ENCODE measurements around the gene NEUROG3. TPM values are rescaled to one million over a fixed set of nuclear protein-coding genes. Genes with fewer than 3 reads are reported as not detected.

The NEUROG3 gene
- total and polyA plus RNA-seq, 2 experiments from 2014 or later: 0.87 TPM; not detected in 1

DNA sequence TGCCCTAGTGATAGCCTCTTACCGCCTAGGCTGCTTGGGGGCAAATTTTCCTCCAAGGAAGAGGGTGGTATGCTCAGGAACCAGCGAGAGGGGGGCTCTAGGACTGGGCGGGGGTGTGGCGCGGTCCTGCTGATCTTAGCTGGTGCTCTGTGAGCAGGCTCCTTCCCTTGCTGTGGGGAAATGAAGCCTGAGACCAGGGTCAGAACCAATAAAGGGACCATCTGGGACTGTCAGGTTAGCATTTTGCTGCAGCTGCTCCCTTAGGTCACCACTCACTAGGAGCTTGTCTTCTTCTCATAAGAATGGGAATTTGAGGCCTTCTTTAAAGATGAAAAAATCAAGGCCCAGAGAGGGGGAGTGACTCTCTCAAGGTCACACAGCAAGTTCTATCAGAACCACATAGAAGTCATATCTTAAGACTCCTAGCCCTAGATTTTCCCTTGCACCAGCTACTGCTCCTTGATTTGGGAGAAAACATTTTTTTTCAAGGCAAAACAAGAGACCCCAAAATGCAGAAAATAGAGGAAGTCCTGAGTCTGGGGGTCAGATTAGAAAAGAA lies 2.0 kb upstream of the NEUROG3 start:
- TF ChIP-seq EZH2 (IDR thresholded peaks at IDR 0.05; ENCODE audit: borderline replicate concordance) (no peak), EZH2phosphoT487 (IDR thresholded peaks at IDR 0.05; ENCODE audit: low read depth, severe bottlenecking, unreplicated experiment) (no peak)
- TF ChIP-seq, protein P1, sequence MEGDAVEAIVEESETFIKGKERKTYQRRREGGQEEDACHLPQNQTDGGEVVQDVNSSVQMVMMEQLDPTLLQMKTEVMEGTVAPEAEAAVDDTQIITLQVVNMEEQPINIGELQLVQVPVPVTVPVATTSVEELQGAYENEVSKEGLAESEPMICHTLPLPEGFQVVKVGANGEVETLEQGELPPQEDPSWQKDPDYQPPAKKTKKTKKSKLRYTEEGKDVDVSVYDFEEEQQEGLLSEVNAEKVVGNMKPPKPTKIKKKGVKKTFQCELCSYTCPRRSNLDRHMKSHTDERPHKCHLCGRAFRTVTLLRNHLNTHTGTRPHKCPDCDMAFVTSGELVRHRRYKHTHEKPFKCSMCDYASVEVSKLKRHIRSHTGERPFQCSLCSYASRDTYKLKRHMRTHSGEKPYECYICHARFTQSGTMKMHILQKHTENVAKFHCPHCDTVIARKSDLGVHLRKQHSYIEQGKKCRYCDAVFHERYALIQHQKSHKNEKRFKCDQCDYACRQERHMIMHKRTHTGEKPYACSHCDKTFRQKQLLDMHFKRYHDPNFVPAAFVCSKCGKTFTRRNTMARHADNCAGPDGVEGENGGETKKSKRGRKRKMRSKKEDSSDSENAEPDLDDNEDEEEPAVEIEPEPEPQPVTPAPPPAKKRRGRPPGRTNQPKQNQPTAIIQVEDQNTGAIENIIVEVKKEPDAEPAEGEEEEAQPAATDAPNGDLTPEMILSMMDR (IDR thresholded peaks at IDR 0.05; ENCODE audit: poor library complexity): no peak
- H3K4me1 ChIP-seq (ENCODE audit: insufficient read depth): no peaks in the 10 kb centered on the region
- no peak overlapping the region for H3K27ac ChIP-seq
- H3K79me2 ChIP-seq: no peaks in the 10 kb centered on the region
- no peak overlapping the region for H2AFZ ChIP-seq
- H3K4me2 ChIP-seq: peak overlapping the region; percentile 20
- no peaks in the 10 kb centered on the region for H3K9me2 ChIP-seq (replicated peaks; ENCODE audit: insufficient read depth)
- no peak overlapping the region for H3K4me3 ChIP-seq
- H4K20me1 ChIP-seq (ENCODE audit: insufficient read depth, poor library complexity, severe bottlenecking): no peaks in the 10 kb centered on the region
- peaks cover 95% of the 10 kb centered on the region for H3K27me3 ChIP-seq
- no peaks in the 10 kb centered on the region for H3K36me3 ChIP-seq (replicated peaks; ENCODE audit: insufficient read depth, low read depth)
- no peak for DNase-seq (ENCODE audit: low spot score)
- H3K9me3 ChIP-seq (ENCODE audit: low read depth): no peaks in the 10 kb centered on the region
- 12% methylated on average over 5 of the region's 5 CpGs for WGBS (ENCODE audit: low lambda C conversion rate, missing lambda C conversion rate)

DNA sequence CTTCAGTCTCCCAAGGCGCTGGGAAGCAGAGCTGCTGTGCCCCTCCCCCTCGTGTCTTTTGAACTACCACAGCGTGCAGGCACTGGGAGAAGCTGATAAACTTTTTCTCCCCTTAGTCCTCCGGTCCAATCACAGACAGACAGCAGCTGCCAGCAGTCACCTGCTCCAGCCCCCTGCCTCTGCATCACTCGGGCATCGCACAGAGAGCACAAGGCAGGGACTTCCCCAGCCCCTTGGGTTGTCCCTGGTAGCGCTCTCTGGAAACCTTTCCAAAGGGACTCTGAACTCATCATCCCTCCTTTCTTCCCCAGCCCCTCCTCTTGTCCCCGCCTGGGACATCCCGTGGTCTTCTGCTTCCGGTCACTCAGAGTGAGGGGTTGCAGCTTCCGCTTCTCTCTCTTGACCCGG lies 1.4 kb upstream of the NEUROG3 start:
- no peaks in the 10 kb centered on the region for H4K20me1 ChIP-seq (ENCODE audit: insufficient read depth, poor library complexity, severe bottlenecking)
- WGBS (ENCODE audit: low lambda C conversion rate, missing lambda C conversion rate): 2% methylated on average over 10 of the region's 12 CpGs
- no peak overlapping the region for H3K27ac ChIP-seq
- H3K9me3 ChIP-seq (ENCODE audit: low read depth): no peaks in the 10 kb centered on the region
- H3K79me2 ChIP-seq: no peaks in the 10 kb centered on the region
- no peaks in the 10 kb centered on the region for H3K4me1 ChIP-seq (ENCODE audit: insufficient read depth)
- DNase-seq (ENCODE audit: low spot score): no peak
- H3K27me3 ChIP-seq: peaks cover 95% of the 10 kb centered on the region
- H2AFZ ChIP-seq: no peak overlapping the region
- no peaks in the 10 kb centered on the region for H3K36me3 ChIP-seq (replicated peaks; ENCODE audit: insufficient read depth, low read depth)
- H3K4me2 ChIP-seq: peak overlapping the region; percentile 20
- TF ChIP-seq EZH2phosphoT487 (IDR thresholded peaks at IDR 0.05; ENCODE audit: low read depth, severe bottlenecking, unreplicated experiment) (no peak), EZH2 (IDR thresholded peaks at IDR 0.05; ENCODE audit: borderline replicate concordance) (no peak)
- TF ChIP-seq, protein P1 (IDR thresholded peaks at IDR 0.05; ENCODE audit: poor library complexity): no peak
- H3K4me3 ChIP-seq: no peak overlapping the region
- no peaks in the 10 kb centered on the region for H3K9me2 ChIP-seq (replicated peaks; ENCODE audit: insufficient read depth)

DNA sequence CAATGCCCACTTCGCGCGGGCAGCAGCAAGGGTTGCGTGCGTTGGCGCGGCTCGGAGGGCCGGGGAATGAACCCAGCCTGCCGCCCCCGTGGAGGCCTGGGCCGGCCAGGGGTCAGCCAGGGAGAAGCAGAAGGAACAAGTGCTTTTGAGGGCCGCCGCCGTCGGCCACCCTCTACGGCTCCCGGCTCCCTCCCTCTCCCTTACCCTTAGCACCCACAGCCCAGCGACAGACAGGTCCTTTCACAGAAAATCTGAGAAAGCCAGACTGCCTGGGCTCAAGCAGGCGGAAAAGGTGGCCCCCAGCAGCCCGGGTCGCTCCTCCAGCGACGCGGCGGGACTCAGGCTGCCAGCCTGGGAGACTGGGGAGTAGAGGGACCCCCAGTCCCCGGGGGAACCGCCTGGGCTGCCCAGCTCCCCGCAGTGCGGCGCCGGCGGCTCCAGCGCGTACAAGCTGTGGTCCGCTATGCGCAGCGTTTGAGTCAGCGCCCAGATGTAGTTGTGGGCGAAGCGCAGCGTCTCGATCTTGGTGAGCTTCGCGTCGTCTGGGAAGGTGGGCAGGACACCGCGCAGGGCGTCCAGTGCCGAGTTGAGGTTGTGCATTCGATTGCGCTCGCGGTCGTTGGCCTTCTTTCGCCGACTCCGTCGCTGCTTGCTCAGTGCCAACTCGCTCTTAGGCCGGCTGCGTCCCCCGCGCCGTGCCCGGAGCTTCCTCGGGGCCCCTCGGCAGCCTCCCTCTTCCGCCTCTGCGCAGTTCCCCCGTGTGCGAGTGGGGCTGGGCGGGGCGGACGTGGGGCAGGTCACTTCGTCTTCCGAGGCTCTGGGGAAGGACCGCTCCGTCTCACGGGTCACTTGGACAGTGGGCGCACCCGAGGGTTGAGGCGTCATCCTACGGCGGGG lies 815 bp downstream of the NEUROG3 start:
- TF ChIP-seq EZH2 (IDR thresholded peaks at IDR 0.05; ENCODE audit: borderline replicate concordance): peak; percentile 39
- TF ChIP-seq, protein P1 (IDR thresholded peaks at IDR 0.05; ENCODE audit: poor library complexity): no peak
- H3K9me3 ChIP-seq (ENCODE audit: low read depth): no peaks in the 10 kb centered on the region
- H3K9me2 ChIP-seq (replicated peaks; ENCODE audit: insufficient read depth): no peaks in the 10 kb centered on the region
- H4K20me1 ChIP-seq (ENCODE audit: insufficient read depth, poor library complexity, severe bottlenecking): no peaks in the 10 kb centered on the region
- H3K4me2 ChIP-seq: peak overlapping the region; percentile 73
- DNase-seq (ENCODE audit: low spot score): no peak
- H3K36me3 ChIP-seq (replicated peaks; ENCODE audit: insufficient read depth, low read depth): no peaks in the 10 kb centered on the region
- H3K79me2 ChIP-seq: no peaks in the 10 kb centered on the region
- H3K4me1 ChIP-seq (ENCODE audit: insufficient read depth): no peaks in the 10 kb centered on the region
- H3K4me3 ChIP-seq: no peak overlapping the region
- peaks cover 99% of the 10 kb centered on the region for H3K27me3 ChIP-seq
- no peak overlapping the region for H2AFZ ChIP-seq
- no peak overlapping the region for H3K27ac ChIP-seq
- 3% methylated on average over 80 of the region's 85 CpGs for whole genome bisulfite sequencing (ENCODE audit: low lambda C conversion rate, missing lambda C conversion rate)

All from hepatocyte (in vitro differentiated cells).